ENCODE data around the gene MYO1E. TPM values are rescaled to one million over a fixed set of nuclear protein-coding genes. Genes with fewer than 3 reads are reported as not detected.
A peak's percentile ranks its signal among the peaks of the same experiment; 100 is the strongest.

MYO1E gene
- total RNA-seq, 2 experiments from 2014 or later = 1.5 to 26.5 TPM

GRCh38 chr15:59160880-59161593 lies 211.6 kb downstream of the MYO1E start:
- H3K4me2 ChIP-seq (ENCODE audit: low read length) = no peak overlapping the region
- H3K27ac ChIP-seq (ENCODE audit: low read depth, low read length, poor library complexity, severe bottlenecking) = no peak overlapping the region
- POLR2A ChIA-PET = interaction anchor here (0.7 to 0.9 kb wide), 2 partner anchors 14 to 152 kb away, joined by 3 read pairs; no protein-coding TSS in a partner anchor
- no peaks in the 10 kb centered on the region for H3K9me2 ChIP-seq (ENCODE audit: insufficient read depth, low read length)
- TF ChIP-seq CTCF (conservative IDR thresholded peaks at IDR 0.05; ENCODE audit: low read length) = peak; percentile 73
- no peak for TF ChIP-seq EZH2phosphoT487 (IDR thresholded peaks at IDR 0.05; ENCODE audit: borderline replicate concordance, low read depth, low read length)
- H3K9me3 ChIP-seq (ENCODE audit: low read length) = no peaks in the 10 kb centered on the region
- intact Hi-C loops (cut with micrococcal nuclease; ENCODE audit: unreplicated experiment) = loop anchor here (2.0 kb wide), 1 partner anchor 368 kb away; no protein-coding TSS in a partner anchor
- H3K36me3 ChIP-seq (ENCODE audit: insufficient read depth, low read length) = no peaks in the 10 kb centered on the region
- no peaks in the 10 kb centered on the region for H3K79me2 ChIP-seq (ENCODE audit: insufficient read depth, low read depth, low read length)
- H2AFZ ChIP-seq (ENCODE audit: low read length) = no peak overlapping the region
- H3K4me1 ChIP-seq (ENCODE audit: insufficient read depth, low read length, poor library complexity, severe bottlenecking) = peaks cover 4% of the 10 kb centered on the region
- no TSS peak for BruUV-seq (replicated peaks)
- H3K4me3 ChIP-seq (ENCODE audit: low read depth, low read length, poor library complexity, severe bottlenecking) = no peak overlapping the region
- CTCF ChIA-PET (ENCODE audit: unreplicated experiment) = no interaction called here
- no peaks in the 10 kb centered on the region for H4K20me1 ChIP-seq (ENCODE audit: insufficient read depth, low read length)
- DNase-seq (ENCODE audit: low spot score) = peak; percentile 35

- no TSS peak for BruUV-seq (replicated peaks)
- no peak for TF ChIP-seq CTCF (conservative IDR thresholded peaks at IDR 0.05; ENCODE audit: low read length)
- no peak for TF ChIP-seq EZH2phosphoT487 (IDR thresholded peaks at IDR 0.05; ENCODE audit: borderline replicate concordance, low read depth, low read length)
- intact Hi-C loops (cut with micrococcal nuclease; ENCODE audit: unreplicated experiment) = no loop called here
- H3K36me3 ChIP-seq (ENCODE audit: insufficient read depth, low read length) = no peaks in the 10 kb centered on the region
- H3K27ac ChIP-seq (ENCODE audit: low read depth, low read length, poor library complexity, severe bottlenecking) = no peak overlapping the region
- no peak for DNase-seq (ENCODE audit: low spot score)
- H3K4me1 ChIP-seq (ENCODE audit: insufficient read depth, low read length, poor library complexity, severe bottlenecking) = no peaks in the 10 kb centered on the region
- H4K20me1 ChIP-seq (ENCODE audit: insufficient read depth, low read length) = no peaks in the 10 kb centered on the region
- no peaks in the 10 kb centered on the region for H3K9me3 ChIP-seq (ENCODE audit: low read length)
- no peaks in the 10 kb centered on the region for H3K9me2 ChIP-seq (ENCODE audit: insufficient read depth, low read length)
- H3K4me3 ChIP-seq (ENCODE audit: low read depth, low read length, poor library complexity, severe bottlenecking) = no peak overlapping the region
- ChIA-PET POLR2A (interaction anchor here (2.0 kb wide), 1 partner anchor 9 kb away, joined by 7 read pairs; no protein-coding TSS in a partner anchor), CTCF (ENCODE audit: unreplicated experiment) (no interaction called here)
- no peak overlapping the region for H2AFZ ChIP-seq (ENCODE audit: low read length)
- H3K4me2 ChIP-seq (ENCODE audit: low read length) = no peak overlapping the region
- no peaks in the 10 kb centered on the region for H3K79me2 ChIP-seq (ENCODE audit: insufficient read depth, low read depth, low read length)
Observed at GRCh38 chr15:59159210-59159609, 213.5 kb downstream of the MYO1E start.

- CTCF ChIA-PET (ENCODE audit: unreplicated experiment) = no interaction called here
- Histone ChIP-seq H4K20me1 (ENCODE audit: insufficient read depth, low read length) (no peaks in the 10 kb centered on the region), H3K79me2 (ENCODE audit: insufficient read depth, low read depth, low read length) (no peaks in the 10 kb centered on the region), H2AFZ (ENCODE audit: low read length) (no peak overlapping the region), H3K27ac (ENCODE audit: low read depth, low read length, poor library complexity, severe bottlenecking) (no peak overlapping the region), H3K9me3 (ENCODE audit: low read length) (no peaks in the 10 kb centered on the region), H3K9me2 (ENCODE audit: insufficient read depth, low read length) (no peaks in the 10 kb centered on the region), H3K4me2 (ENCODE audit: low read length) (no peak overlapping the region), H3K36me3 (ENCODE audit: insufficient read depth, low read length) (no peaks in the 10 kb centered on the region), H3K4me3 (ENCODE audit: low read depth, low read length, poor library complexity, severe bottlenecking) (no peak overlapping the region), H3K4me1 (ENCODE audit: insufficient read depth, low read length, poor library complexity, severe bottlenecking) (no peaks in the 10 kb centered on the region)
- intact Hi-C loops (cut with micrococcal nuclease; ENCODE audit: unreplicated experiment) = no loop called here
- DNase-seq (ENCODE audit: low spot score) = no peak
- no TSS peak for BruUV-seq (replicated peaks)
- POLR2A ChIA-PET = interaction anchor here (2.0 kb wide), 1 partner anchor 9 kb away, joined by 7 read pairs; no protein-coding TSS in a partner anchor
- no peak for TF ChIP-seq CTCF (conservative IDR thresholded peaks at IDR 0.05; ENCODE audit: low read length)
- TF ChIP-seq EZH2phosphoT487 (IDR thresholded peaks at IDR 0.05; ENCODE audit: borderline replicate concordance, low read depth, low read length) = no peak
Observed at GRCh38 chr15:59158701-59159034, 214.0 kb downstream of the MYO1E start.

All from OCI-LY7 (cell line).